Esophagus (tissue), 2 donors: ENCODE results near the gene C16orf90. TPM values are rescaled to one million over a fixed set of nuclear protein-coding genes. Genes with fewer than 3 reads are reported as not detected.

ENCODE experiments used
- H3K27ac ChIP-seq, 2 donors: one replicate each; pipeline ENCODE4 v1.5.1; 2013; ENCODE audit warnings: low read depth in 2 of 2, mild to moderate bottlenecking in 2 of 2, inconsistent platforms in 1 of 2, low read length in 1 of 2, moderate library complexity in 1 of 2
- H3K27me3 ChIP-seq, 2 donors: one replicate each; pipeline ENCODE4 v1.6.1; 2013; ENCODE audit warnings: low read length in 2 of 2, control low read depth in 1 of 2, mild to moderate bottlenecking in 1 of 2; ENCODE audit not compliant: insufficient read depth in 2 of 2, control insufficient read depth in 1 of 2
- H3K36me3 ChIP-seq, 2 donors: one replicate each; pipeline ENCODE4 v1.6.1; 2013; ENCODE audit warnings: low read length in 1 of 2; ENCODE audit not compliant: control insufficient read depth in 2 of 2, insufficient read depth in 2 of 2
- H3K4me1 ChIP-seq, 2 donors: one replicate each; pipeline ENCODE4 v1.6.1; 2013; ENCODE audit warnings: low read length in 1 of 2; ENCODE audit not compliant: control insufficient read depth in 2 of 2, insufficient read depth in 2 of 2
- H3K4me3 ChIP-seq, 2 donors: one replicate each; pipeline ENCODE4 v1.5.1; 2013; ENCODE audit warnings: low read length in 2 of 2, mild to moderate bottlenecking in 2 of 2, low read depth in 1 of 2, moderate library complexity in 1 of 2
- H3K9me3 ChIP-seq, 2 donors: one replicate each; pipeline ENCODE4 v1.6.1; 2013; ENCODE audit warnings: mild to moderate bottlenecking in 2 of 2, low read depth in 1 of 2, low read length in 1 of 2, moderate library complexity in 1 of 2; ENCODE audit not compliant: control insufficient read depth in 2 of 2, insufficient read depth in 1 of 2
- WGBS, 2 donors: extraction: QIAGEN DNeasy Blood & Tissue Kit; methylation state at CpG; one replicate each; pipeline ENCODE4 v1.1.7; 2013; 5-methylcytosine and 5-hydroxymethylcytosine counted together
- polyA plus RNA-seq, 2 donors: library from polyadenylated mRNA; stranded (reverse); fragments of 200-250 nt; gene quantifications; one replicate each; pipeline ENCODE4 v1.2.3, GENCODE V29; 2013
- donor health status: healthy with polysubstance abuse.
- donor health status: Bipolar disorder and iron deficiency.

The C16orf90 gene
- polyA plus RNA-seq, 2 donors = not detected

DNA sequence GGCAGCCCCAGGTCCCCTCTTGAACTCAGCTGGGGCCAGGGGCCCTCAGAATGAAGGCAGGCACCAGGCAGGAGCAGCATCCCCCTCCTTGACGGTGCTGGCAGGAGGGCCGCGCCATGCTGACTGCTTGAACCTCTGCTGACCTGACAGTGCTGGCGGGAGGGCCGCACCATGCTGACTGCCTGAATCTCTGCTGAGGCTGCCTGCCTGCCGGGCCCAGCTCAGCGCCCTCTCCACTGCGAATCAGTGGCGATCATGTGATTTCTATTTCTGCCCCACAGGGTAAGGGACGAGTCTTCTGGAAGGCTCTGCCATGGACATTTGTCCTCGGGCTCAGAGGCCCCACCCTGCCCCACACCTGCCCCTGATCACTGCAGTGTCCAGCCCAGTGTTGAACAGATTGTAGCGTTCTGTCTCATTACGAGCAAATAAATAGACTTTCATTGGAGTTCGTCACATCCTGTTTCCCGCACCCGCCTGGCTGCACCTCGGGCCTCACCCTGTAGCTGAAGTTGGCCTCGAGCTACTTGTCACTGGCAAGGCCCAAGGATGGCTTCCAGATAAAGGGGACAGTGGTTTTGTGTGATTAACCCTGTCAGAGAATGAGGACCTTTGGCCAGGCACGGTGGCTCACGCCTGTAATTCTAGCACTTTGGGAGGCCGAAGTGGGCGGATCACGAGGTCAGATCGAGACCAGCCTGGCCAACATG is 8.6 kb downstream of the C16orf90 start:
- H3K4me3 ChIP-seq = no peak overlapping the region
- peaks cover 37 to 44% of the 10 kb centered on the region in 2 donors for H3K36me3 ChIP-seq
- H3K9me3 ChIP-seq = no peaks in the 10 kb centered on the region
- no peaks in the 10 kb centered on the region for H3K27me3 ChIP-seq
- H3K27ac ChIP-seq = no peak overlapping the region
- no peaks in the 10 kb centered on the region for H3K4me1 ChIP-seq
- 92 to 93% methylated on average over 24 of the region's 24 CpGs for WGBS, 2 donors

DNA sequence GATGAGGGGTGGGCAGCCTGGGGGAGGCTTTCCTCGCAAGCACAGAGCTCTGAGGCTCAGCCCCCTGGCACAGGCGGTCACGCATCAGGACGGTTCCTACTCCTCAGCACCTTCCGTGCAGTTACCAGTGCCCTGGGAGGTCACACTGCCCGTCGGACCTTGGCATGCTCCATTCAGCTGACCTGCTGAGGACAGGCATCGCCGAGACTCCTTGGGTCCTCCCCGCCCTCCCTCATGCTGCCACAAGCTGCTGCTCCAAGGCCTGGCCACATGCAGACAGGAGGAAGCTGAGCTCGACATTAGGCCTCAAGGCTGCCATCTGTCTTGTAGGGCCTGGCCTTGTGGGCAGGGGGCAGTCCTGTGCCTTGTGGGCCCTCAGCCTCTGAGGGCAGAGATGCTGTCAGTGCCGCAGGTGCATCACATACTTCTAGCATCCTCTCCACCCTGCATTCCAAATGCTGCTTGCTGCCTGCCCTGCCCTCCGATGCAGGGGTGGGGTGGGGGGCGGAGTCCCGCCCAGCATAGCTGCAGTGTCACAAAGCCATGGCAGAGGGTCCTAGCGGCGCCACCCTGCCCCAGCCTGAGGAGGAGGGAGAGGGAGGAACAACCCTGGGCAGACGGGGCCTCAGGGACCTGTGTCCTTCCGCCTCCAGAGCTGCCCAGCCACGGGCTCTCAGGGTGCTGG is 9.3 kb downstream of the C16orf90 start:
- 89 to 93% methylated on average over 20 of the region's 20 CpGs for WGBS, 2 donors
- H3K36me3 ChIP-seq = peaks cover 38 to 49% of the 10 kb centered on the region in 2 donors
- no peaks in the 10 kb centered on the region for H3K27me3 ChIP-seq
- no peak overlapping the region for H3K4me3 ChIP-seq
- no peak overlapping the region for H3K27ac ChIP-seq
- H3K9me3 ChIP-seq = no peaks in the 10 kb centered on the region
- no peaks in the 10 kb centered on the region for H3K4me1 ChIP-seq

DNA sequence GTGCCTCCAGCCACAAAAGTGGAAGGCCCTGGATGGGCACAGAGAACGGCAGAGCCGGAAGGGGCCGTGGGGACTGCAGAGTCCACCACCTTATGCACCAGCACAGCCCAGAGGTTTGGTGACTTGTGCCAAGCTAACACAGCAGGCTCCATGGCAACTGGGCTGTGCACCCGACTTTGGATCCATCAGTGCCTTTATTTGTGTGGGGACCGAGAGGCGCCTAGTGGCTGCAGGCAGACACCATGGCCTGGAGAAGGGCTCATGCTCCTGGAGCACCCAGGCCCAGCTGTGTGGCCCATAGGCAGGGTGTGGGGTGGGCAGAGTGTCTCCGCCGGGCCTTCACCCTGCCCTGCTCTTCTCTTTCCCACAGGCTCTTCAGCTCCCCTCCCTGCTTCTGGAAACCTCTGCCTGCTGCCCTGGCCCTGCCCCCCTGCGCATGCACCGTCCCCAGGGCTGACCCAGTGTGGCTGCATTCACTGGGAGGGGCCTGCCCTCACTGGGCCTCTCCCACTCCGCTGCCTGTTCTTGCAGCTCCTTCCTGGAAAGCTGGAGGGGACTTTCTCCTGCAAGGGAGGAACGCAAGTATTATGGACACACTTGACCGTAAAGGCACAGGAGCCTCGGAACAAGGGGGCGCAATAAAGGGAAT is 10.1 kb downstream of the C16orf90 start:
- 86 to 89% methylated on average over 15 of the region's 15 CpGs for WGBS, 2 donors
- Histone ChIP-seq H3K27me3 (no peaks in the 10 kb centered on the region), H3K36me3 (peaks cover 38 to 49% of the 10 kb centered on the region in 2 donors), H3K27ac (no peak overlapping the region), H3K4me1 (no peaks in the 10 kb centered on the region), H3K4me3 (no peak overlapping the region), H3K9me3 (no peaks in the 10 kb centered on the region)

DNA sequence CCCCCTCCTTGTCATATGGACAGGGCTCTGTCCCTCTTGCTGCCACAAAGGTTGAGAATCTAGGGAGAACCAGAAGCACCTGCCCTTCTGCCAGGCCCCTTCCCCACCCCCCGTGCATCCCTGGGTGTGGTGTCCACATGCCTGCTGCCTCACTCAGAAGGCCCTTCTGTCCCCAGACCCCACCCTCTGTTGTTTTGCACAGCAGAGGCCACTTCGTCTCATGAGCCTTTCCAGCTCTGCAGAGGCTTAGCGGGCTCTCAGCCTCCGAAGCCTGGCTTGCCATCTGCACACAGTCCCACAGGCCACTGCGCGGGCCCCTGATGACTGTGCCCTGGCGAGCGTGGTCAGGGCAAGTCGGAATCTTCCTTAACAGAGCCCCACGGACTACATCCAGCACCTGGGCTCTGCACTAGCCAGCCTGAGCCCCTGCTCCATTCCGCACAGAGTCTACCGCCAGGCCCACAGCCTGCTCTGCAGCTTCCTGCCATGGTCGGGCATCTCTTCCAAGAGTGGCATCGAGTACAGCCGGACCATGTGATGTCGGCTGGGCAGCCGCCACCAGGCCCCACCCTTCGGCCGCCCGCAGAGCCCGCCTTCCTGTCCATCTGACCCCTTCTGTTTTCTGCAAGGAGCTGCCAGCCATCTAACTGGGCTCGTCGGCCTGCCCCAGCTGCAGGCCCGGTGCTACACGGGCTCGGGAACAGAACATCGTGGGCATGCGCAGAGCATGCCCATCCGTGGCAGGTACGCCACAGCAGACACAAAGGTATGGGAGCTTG is 10.8 kb downstream of the C16orf90 start:
- H3K9me3 ChIP-seq = no peaks in the 10 kb centered on the region
- H3K27me3 ChIP-seq = no peaks in the 10 kb centered on the region
- H3K27ac ChIP-seq = no peak overlapping the region
- 89 to 91% methylated on average over 30 of the region's 30 CpGs for WGBS, 2 donors
- no peak overlapping the region for H3K4me3 ChIP-seq
- H3K4me1 ChIP-seq = no peaks in the 10 kb centered on the region
- peaks cover 38 to 54% of the 10 kb centered on the region in 2 donors for H3K36me3 ChIP-seq

DNA sequence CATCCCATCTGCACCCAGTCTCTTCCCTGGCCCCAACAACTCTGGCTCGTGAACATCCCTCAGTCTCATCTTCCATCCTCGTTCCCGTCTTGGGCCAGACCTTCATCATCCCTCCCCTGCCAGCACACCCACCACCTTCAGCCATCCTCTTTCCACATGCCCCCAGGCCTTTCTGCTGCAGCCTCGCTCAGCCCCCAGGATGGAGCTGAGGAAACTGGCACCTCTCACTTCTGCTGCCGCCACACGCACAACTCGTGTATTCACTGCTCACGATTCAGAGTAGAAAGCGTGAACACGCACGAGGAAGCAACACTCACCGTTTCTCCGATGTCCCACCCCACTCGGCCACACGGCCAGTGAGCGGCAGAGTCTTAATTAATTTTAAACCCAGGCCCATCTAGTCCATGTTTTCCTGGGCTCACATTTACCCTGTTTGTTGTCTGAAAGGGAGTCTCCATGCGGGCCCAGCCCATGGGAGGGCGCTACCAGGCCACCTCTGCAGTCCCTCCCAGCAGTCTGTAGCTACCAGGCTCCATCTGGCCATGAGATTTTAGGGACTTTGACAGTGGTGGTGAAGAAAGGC is 12.5 kb downstream of the C16orf90 start:
- WGBS, 2 donors = 94 to 96% methylated on average over 18 of the region's 18 CpGs
- no peak overlapping the region for H3K4me3 ChIP-seq
- no peak overlapping the region for H3K27ac ChIP-seq
- H3K9me3 ChIP-seq = no peaks in the 10 kb centered on the region
- no peaks in the 10 kb centered on the region for H3K4me1 ChIP-seq
- peaks cover 33 to 58% of the 10 kb centered on the region in 2 donors for H3K36me3 ChIP-seq
- no peaks in the 10 kb centered on the region for H3K27me3 ChIP-seq

DNA sequence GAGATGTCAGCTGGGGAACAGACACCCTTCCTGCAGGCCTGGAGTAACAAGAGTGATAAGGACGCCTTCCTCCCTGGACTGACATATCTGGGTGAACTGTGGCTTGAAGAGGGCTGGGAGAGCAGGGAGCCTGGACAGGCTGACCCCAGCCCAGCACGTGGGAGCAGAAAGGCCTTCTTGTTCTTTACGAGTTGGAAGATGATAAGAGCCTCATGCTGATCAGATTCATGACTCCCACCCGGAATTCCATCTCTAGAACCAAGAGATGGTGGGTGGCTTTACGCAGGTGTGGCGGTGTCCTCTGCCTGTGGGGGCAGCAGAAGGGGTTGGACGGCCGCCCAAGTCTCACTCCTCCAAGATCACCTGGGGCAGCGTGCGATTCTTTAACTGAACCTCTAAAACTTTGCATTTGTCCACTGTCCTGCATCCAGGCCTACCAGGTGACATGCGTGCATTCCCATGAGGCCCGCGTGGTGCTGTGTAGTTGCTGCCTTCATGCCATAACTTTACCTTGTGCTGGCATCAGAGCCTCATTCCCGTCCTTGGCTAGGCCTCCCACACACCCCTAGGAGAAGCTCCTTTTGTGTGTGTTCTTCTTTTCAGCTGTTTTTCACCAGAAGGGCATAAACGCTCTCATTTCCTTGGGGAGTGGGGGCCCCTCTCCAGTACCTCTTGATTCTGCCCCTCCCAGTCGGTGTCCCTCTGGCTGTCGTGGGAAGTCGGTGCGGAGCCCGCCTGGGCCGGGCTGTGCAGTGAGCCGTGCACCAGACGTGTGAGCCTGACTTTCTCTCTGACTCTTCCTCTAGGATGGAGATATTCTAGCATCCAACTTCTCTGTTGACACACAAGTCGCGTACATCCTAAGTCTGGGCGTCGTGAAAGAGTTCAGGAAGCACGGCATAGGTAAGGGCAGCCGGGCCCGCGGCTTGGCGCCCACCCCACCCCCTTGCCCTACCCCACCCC is 13.3 kb downstream of the C16orf90 start:
- H3K27me3 ChIP-seq = no peaks in the 10 kb centered on the region
- no peak overlapping the region for H3K27ac ChIP-seq
- peaks cover 31 to 58% of the 10 kb centered on the region in 2 donors for H3K36me3 ChIP-seq
- no peaks in the 10 kb centered on the region for H3K9me3 ChIP-seq
- no peak overlapping the region for H3K4me3 ChIP-seq
- 93% methylated on average over 32 of the region's 32 CpGs for WGBS, 2 donors
- H3K4me1 ChIP-seq = no peaks in the 10 kb centered on the region

DNA sequence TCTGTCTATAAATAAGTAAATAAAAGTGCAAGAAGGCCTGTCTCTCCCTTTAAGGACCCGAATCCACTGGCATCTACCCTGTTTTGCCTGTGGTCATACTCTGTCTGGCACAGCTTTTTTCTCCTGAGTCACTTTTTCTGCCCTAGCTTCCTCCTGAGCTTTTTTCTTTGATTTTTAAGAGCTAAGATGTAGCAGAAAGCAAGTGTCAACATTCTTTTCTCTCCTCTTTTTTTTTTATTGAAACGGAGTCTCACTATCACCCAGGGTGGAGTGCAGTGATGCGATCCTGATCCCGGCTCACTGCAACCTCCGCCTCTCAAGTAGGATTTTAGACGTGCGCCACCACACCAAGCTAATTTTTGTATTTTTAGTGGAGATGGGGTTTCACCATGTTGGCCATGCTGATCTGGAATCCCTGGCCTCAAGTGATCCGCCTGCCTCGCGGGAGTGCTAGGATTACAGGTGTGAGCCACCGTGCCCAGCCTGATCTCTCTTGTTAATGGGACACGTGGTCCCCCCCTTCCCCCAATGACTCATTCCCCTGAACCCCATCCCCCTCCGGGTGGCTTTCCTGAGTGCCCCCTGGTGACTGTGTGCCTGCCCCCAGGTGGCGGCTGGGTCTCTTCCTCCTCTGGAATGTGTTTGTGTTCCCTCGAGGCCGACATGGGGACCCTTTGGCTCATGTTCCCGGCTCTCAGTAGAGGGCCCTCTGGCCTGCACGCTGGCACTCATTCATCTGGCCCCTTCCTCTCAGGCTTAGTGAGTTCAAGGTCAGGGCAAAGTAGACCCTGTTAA is 14.2 kb downstream of the C16orf90 start:
- no peak overlapping the region for H3K27ac ChIP-seq
- no peaks in the 10 kb centered on the region for H3K4me1 ChIP-seq
- no peak overlapping the region for H3K4me3 ChIP-seq
- H3K9me3 ChIP-seq = no peaks in the 10 kb centered on the region
- no peaks in the 10 kb centered on the region for H3K27me3 ChIP-seq
- peaks cover 31 to 52% of the 10 kb centered on the region in 2 donors for H3K36me3 ChIP-seq
- 70% methylated on average over 18 of the region's 18 CpGs for WGBS, 2 donors

DNA sequence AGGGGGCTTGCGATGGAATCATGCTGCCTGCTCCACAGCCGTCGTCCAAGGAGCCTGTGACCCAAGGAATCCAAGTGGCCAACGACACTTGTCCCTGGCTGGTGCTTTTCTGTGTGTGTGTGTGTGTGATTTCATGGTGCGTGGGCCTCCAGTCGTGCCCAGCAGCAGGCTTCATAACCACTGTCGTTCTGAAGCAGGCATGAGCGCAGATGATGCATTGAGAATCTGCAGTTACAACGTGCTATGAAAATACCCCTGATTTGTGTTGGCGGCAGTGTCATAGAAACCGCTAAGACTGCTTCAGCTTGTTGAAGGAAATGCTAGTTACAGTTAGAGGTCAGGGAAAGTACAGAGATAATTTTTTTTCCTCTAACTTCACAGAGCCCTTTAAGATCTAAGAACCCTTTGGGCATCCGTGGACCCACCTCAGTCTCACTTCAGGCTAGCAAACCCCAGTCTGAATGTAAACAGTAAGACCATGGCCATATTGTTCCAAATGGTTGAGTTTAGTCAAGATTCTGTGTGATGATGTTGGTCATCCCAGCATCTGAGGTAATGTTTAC is 15.6 kb downstream of the C16orf90 start:
- 88 to 90% methylated on average over 12 of the region's 12 CpGs for WGBS, 2 donors
- Histone ChIP-seq H3K4me1 (no peaks in the 10 kb centered on the region), H3K4me3 (no peak overlapping the region), H3K27me3 (no peaks in the 10 kb centered on the region), H3K9me3 (no peaks in the 10 kb centered on the region), H3K36me3 (peaks cover 18 to 46% of the 10 kb centered on the region in 2 donors), H3K27ac (no peak overlapping the region)
